ENCODE data around the gene FTCD.

FTCD gene

GRCh38 chr21:46095083-46095719 is 60.2 kb downstream of the FTCD start:
- TF ChIP-seq MAX (IDR thresholded peaks at IDR 0.05), result no peak

GRCh38 chr21:46094401-46095082 is 60.8 kb downstream of the FTCD start:
- TF ChIP-seq USF1 (IDR thresholded peaks at IDR 0.05) (no peak), TAF1 (IDR thresholded peaks at IDR 0.05; ENCODE audit: low read depth) (no peak)

- TF ChIP-seq YY1 (IDR thresholded peaks at IDR 0.05; ENCODE audit: low read depth) (no peak), EGR1 (IDR thresholded peaks at IDR 0.05) (no peak), TAF1 (IDR thresholded peaks at IDR 0.05; ENCODE audit: low read depth) (no peak), REST (IDR thresholded peaks at IDR 0.05; ENCODE audit: low read depth) (no peak), ZBTB7A (IDR thresholded peaks at IDR 0.05; ENCODE audit: low read depth) (no peak), NFIC (IDR thresholded peaks at IDR 0.05) (no peak), FOXM1 (IDR thresholded peaks at IDR 0.05; ENCODE audit: borderline replicate concordance, low read depth) (no peak), CREB1 (IDR thresholded peaks at IDR 0.05; ENCODE audit: low read depth) (no peak), USF1 (IDR thresholded peaks at IDR 0.05) (no peak), CEBPB (IDR thresholded peaks at IDR 0.05) (no peak), TEAD4 (IDR thresholded peaks at IDR 0.05) (no peak), EP300 (IDR thresholded peaks at IDR 0.05; ENCODE audit: borderline replicate concordance) (no peak)
Measured at GRCh38 chr21:46093668-46094400, 61.5 kb downstream of the FTCD start.

- no peak for TF ChIP-seq FOXM1 (IDR thresholded peaks at IDR 0.05; ENCODE audit: borderline replicate concordance, low read depth)
- no peak for TF ChIP-seq EP300 (IDR thresholded peaks at IDR 0.05; ENCODE audit: borderline replicate concordance)
- no peak for TF ChIP-seq REST (IDR thresholded peaks at IDR 0.05; ENCODE audit: low read depth)
- no peak for TF ChIP-seq CEBPB (IDR thresholded peaks at IDR 0.05)
- TF ChIP-seq TAF1 (IDR thresholded peaks at IDR 0.05; ENCODE audit: low read depth), result no peak
- peak; percentile 44 for TF ChIP-seq USF1 (IDR thresholded peaks at IDR 0.05)
- TF ChIP-seq YY1 (IDR thresholded peaks at IDR 0.05; ENCODE audit: low read depth), result no peak
- TF ChIP-seq MAX (IDR thresholded peaks at IDR 0.05), result no peak
- TF ChIP-seq NFIC (IDR thresholded peaks at IDR 0.05), result no peak
Measured at GRCh38 chr21:46092811-46093667, 62.3 kb downstream of the FTCD start.

- TF ChIP-seq TEAD4 (IDR thresholded peaks at IDR 0.05) (no peak), CEBPB (IDR thresholded peaks at IDR 0.05) (no peak), NFIC (IDR thresholded peaks at IDR 0.05) (no peak), CREB1 (IDR thresholded peaks at IDR 0.05; ENCODE audit: low read depth) (no peak), FOXM1 (IDR thresholded peaks at IDR 0.05; ENCODE audit: borderline replicate concordance, low read depth) (no peak), RAD21 (IDR thresholded peaks at IDR 0.05; ENCODE audit: low read depth) (no peak)
Measured at GRCh38 chr21:46092026-46092764, 63.2 kb downstream of the FTCD start.
